AG08396 (cell line): ENCODE data around the gene ABHD2.
"Not testable (repeated sequence)": the region's sequence is repeated elsewhere in the genome, so short reads cannot be mapped to it uniquely, and the experiment has no call there.

Source experiments
- DNase-seq: peaks from one replicate; pipeline ENCODE4 v3.0.0; 2012; ENCODE audit warnings: low spot score, mixed read lengths

ABHD2 gene

DNA sequence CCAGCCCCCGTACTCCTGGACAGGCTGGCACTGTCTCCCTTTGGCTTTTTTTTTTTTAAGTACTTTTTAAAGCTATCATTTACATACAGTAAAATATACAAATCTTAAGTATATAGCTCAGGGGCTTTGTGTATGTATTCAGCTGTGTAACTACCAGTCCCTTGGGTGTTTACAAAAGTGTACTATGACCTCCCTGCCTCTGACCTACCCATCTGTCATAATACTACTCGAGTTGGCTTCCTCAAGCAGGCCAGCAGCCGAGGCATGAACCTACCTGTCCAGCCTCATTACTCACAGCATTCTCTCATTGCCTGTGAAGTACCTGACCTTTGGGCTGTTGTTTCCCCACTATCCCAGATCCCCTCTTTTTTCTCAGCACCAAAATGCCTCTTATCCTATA, 33.2 kb downstream of the ABHD2 start:
- no peak for DNase-seq

DNA sequence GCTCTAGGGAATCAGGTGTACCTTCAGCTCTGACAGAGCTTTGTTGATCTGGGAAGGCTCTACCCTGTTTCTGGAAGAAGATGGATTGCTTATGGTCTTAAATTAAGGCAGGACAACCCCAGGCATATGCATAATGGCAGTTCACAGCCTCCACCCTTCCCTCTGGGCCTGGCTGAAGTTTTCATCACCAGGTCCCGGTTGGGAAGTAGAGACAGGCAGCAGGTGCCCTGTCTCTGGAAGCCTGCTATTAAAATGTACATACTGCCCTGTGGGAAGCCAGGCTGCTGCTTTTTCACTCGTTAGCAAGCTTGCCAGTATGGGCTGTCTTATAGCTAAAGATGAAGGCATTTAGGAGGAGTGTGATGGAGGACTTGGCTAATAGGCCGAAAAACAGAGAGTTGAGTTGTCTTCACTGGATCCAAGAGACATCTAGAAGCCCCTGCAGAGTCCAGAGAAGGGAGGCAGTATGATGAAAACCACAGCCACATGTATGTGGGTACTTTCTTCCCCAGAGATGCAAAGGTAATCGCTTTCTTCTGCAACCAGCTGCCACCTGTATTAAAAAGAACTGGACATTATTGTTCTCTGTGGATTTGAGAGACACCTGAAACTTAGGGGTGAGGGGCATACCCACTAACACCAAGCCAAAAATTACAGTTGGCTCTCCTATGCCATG, 34.4 kb downstream of the ABHD2 start:
- DNase-seq = no peak

GRCh38 chr15:89123181-89123525, 34.9 kb downstream of the ABHD2 start:
- DNase-seq = no peak

- no peak for DNase-seq
Observed at GRCh38 chr15:89125088-89125826, 37.0 kb downstream of the ABHD2 start.

DNA sequence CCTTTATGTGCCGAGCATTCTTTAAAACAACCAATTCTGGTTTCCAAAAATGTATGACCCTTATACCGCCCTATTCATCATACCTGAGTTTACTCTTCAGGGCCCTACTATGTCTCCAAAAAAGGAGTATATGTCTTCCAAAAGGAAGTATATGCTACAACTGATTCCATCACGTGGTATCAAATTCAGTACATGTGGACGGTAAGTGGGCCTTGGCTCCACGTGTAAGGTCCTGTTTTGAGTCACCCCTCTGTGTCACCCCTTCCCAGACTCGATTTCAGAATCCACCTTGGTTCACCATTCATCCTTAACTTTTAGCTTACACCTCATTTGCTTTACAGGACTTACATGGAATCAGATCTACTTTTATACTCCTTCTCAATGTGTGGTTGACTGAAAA, 37.8 kb downstream of the ABHD2 start:
- no peak for DNase-seq

- no peak for DNase-seq
Observed at GRCh38 chr15:89127054-89127702, 38.9 kb downstream of the ABHD2 start.

- no peak for DNase-seq
Observed at GRCh38 chr15:89128320-89129122, 40.3 kb downstream of the ABHD2 start.

DNA sequence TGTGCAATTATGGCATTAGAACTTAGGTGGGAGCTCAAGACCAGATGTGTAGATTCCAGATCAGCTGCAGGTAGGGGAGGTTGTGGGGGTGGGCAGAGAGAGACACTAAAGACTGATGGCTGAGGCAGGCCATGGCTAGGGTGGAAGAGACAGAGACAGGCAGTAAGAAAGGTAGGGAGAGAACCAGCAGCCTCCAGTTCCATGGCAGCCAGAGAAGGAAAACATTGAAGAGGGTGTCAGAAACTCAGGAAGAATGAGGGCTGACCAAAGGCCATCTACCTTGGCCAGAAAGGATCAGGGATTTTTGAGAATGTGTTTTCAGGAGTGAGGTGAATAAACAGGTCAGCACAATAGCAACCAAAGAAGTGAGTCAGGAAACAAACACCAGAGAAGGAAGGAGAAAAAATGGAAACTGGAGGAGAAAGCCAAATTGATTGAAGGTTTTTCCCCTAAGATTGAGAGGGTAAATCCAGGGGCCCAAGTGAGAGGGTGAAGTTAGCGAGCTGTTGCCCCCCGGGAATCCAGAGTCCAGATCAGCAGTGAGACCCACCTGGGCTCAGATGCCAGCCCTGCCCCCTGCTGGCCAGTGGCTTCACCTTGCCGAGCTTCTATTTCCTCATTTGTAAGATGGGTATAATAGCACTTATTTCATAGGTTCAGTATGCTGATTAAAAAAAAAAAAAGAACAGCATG, 41.0 kb downstream of the ABHD2 start:
- peak; percentile 29 for DNase-seq

DNA sequence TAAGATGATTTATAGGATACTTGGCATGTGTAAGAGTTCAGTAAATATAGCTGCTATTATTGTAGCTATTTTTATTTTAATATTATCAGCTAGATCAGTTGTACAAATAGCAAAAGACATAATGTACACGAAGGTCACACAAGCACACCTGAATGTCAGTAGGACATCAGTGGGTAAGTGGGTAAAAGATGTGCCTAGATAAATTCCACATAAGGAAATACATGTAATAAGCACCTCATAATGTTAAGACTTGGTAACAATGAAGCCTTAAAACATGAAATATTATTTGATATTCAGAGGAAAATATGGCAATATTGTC, 41.5 kb downstream of the ABHD2 start:
- no peak for DNase-seq

DNA sequence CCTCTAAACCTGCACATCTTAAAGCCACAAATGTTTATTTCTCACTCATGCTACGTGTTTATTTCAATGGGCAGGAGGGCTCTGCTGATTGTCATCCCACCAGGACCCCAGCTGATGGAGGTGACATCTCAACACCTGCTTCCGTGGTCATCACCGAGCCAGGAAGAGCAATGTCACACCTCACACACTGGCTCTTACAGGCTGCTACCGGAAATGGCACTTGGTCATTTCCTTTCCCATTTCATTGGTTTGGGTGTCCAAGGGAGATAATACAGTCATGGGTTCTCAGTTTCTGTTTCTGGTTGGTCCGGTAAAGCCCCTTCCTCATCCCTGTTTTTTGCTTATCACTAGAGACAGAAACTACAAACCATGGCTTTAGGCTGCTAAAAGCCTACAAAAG, 41.9 kb downstream of the ABHD2 start:
- no peak for DNase-seq

- DNase-seq = no peak
Observed at GRCh38 chr15:89131731-89132130, 43.5 kb downstream of the ABHD2 start.

DNA sequence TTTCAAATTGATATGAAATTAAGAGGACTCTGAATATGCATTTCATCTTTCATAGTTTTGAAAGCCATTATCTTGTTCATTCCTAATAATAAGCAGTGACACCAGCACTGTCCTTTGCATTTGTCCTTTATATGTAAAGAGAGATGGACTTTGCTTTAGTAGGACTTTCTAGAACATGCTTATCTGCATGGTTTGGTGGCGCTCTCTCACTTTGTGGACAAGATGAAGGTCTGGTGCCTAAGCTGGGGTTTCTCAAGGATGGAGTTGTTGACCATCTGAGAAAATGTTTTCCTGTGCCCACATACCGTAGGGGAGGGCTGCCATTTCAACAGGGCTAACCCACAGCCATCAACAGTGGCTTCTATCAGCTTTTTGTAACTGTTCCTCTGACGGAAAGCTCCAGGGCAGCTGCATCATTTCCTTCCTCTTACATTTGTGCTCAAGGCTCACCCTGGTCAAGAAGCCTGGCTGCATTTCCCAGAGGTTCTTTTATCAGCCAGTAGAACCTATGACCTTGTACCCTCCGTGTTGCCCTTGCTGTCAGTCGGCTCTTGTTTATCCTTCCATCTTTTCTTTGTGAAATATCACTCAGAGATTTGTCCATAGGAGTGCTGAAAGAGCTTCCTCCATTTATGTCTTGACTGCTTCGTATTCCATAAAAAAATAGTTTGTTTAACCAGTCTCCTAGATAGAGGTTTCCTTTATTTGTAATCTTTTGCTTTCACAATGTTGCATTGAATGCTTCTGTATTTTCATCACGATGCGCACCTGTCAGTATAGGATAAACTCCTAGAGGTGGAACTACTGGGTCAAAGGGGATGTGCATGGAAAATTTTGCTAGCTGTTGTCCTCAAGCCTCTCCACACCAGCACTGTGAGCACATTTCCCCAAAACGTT, 44.6 kb downstream of the ABHD2 start:
- no peak for DNase-seq

DNA sequence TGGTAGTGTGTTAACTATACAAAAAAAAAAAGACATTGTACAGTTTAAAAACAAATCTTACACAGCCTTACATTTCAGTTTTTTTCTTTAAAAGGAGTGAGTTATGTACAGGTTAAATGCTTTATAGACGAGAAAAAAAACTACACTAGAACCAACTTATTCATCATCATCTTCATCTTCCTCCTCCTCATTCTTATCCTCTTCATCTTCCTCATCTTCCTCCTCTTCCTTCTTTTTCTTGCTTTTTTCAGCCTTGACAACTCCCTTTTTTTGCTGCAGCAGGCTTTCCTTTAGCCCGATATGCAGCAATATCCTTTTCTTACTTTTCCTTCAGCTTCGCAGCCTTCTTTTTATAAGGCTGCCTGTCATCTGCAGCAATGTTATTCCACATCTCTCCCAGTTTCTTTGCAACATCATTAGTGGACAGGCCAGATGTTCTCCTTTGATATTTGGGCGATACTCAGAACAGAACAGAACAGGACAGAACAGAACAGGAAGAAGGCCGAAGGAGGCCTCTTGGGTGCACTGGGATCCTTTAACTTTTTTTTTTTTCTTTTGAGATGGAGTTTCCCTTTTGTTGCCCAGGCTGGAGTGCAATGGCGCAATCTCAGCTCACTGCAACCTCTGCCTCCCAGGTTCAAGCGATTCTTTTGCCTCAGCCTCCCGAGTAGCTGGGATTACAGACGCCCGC, 47.3 kb downstream of the ABHD2 start:
- not testable (repeated sequence) for DNase-seq

DNA sequence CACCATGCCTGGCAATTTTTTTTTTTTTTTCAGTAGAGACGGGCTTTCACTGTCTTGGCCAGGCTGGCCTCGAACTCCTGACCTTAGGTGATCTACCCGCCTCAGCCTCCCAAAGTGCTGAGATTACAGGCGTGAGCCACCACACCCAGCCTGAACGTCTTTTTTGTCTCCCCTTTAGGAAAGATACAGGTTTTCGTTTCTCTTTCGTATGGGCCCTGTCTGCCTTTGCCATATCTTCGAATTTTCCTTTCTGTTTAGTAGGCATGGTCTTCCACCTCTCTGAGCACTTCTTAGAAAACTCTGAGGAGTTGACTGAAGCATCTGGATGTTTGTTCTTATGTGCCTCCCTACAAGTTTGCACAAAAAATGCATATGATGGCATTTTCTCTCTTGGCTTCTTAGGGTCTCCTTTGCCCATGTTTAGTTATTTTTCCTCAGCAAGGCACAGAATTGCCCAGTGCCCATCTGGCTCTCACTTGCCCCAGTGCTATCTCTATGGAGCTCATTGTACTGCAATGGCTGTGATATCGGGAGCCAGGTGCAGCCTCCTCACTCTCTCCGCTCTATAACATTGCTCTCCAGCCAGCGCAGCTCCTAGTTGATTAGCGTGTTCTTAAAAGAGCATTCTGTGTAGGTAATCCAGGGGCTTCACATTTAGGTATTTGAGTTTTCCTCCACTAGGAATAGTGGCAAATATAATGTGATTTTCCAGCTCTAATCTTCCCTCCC, 48.0 kb downstream of the ABHD2 start:
- no peak for DNase-seq

DNA sequence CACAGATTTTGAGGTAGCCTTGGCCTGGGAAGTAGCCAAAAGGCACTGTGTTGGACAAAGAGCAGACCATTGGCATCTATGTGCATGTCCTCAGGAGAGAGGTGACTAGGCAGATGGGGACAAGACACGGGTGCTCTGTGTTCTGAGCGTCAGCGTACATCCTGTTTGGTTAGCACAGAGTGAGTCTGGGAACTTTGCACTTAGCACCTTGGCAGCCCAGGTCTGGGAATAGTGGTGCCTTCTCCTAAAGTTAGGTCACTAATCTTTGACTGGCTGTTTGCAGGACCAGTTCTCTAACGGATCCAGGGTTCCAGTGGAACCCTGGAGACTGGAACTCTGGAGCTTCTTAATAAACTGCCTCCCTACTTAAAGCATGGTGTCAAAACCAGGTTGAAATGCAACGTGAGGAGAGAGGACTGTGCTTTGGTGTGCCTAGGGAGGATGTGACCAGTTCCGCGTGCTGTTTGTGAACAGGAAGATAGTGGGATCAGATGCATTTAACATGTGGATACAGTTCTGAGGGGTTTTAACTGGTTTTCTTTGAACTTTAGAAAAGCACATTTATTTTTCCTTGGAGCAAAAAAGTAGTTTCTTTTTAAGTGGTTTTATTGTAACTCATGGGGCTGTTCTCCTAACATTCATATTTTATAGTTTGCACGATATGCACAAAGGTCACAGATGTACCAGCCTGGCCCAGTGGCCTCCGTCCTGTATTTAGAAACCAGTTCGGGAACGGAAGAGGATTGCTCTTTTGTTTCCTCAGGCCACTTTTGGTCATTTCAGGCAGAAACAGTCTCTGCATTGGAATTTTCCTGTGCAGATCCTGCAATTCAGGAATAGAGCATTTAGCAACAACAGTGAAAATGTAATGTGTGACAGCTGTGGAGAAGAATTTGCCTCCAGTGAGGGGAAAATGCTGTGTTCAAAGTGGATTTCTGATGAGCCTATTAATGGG, 48.8 kb downstream of the ABHD2 start:
- peak; percentile 36 for DNase-seq

GRCh38 chr15:89137926-89138325, 49.7 kb downstream of the ABHD2 start:
- DNase-seq = no peak

DNA sequence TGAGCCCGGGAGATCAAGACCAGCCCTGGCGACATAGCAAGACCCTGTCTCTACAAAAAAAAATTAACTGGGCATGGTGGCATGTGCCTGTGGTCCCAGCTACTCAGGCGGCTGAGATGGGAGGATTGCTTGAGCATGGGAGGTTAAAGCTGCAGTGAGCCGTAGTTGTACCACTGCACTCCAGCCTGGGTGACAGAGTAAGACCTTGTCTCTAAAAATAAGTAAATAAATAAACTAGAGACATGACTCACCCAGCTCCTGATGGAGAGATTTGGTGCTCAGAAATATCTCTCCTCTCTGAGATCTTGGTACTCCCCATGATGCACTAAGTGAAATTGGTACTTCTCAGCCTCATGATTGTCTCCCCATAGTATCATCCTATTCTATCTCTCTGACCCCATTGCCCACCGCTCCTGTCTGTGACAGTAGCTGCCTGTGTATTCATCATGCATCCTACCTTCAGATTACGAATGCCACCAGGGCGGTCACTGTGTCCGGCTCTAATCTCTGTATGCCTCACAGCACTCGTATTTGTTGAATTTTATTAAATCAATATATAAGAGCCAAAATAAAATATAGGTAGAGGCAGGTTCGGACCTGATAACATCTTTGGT, 50.9 kb downstream of the ABHD2 start:
- DNase-seq = no peak
